Measurements from ENCODE around the gene OGA.

OGA gene

GRCh38 chr10:101839416-101840063 is 21.3 kb upstream of the OGA start:
- no peaks in the 10 kb centered on the region; the same call in 1 of the 2 replicates for H4K20me1 ChIP-seq (ENCODE audit: control insufficient read depth, insufficient read depth, low read depth, low read length)
- H3K4me2 ChIP-seq (ENCODE audit: low read length) = peak overlapping the region; percentile 79
- peak overlapping the region; percentile 66 for H3K4me3 ChIP-seq (ENCODE audit: low read length)

GRCh38 chr10:101839002-101839401 is 20.8 kb upstream of the OGA start:
- H3K4me2 ChIP-seq (ENCODE audit: low read length) = peak overlapping the region; percentile 79; the same call in 1 of the 2 replicates

More at GRCh38 chr10:101839416-101840063, 21.3 kb upstream of the OGA start:
- Histone ChIP-seq H3K4me1 (ENCODE audit: control insufficient read depth, low read length) (peaks cover 49% of the 10 kb centered on the region), H3K36me3 (ENCODE audit: control insufficient read depth, low read length) (no peaks in the 10 kb centered on the region), H3K9me3 (ENCODE audit: control insufficient read depth, insufficient read depth, low read length) (no peaks in the 10 kb centered on the region), H3F3A (ENCODE audit: control insufficient read depth, insufficient read depth) (no peaks in the 10 kb centered on the region), H3K79me2 (ENCODE audit: control insufficient read depth, low read length) (no peaks in the 10 kb centered on the region), H3K27ac (ENCODE audit: low read depth, low read length) (no peak overlapping the region), H3K9me2 (replicated peaks; ENCODE audit: control insufficient read depth, low read length) (no peaks in the 10 kb centered on the region), H3K27me3 (ENCODE audit: control insufficient read depth, low read length) (peaks cover 18% of the 10 kb centered on the region)
- TF ChIP-seq CTCF (IDR thresholded peaks at IDR 0.05; ENCODE audit: low read depth, low read length, poor library complexity, severe bottlenecking) (no peak), EZH2phosphoT487 (IDR thresholded peaks at IDR 0.05; ENCODE audit: borderline replicate concordance, low read length) (no peak)

GRCh38 chr10:101838416-101838970 is 20.2 kb upstream of the OGA start:
- H3F3A ChIP-seq (ENCODE audit: control insufficient read depth, insufficient read depth) = no peaks in the 10 kb centered on the region
- H3K4me3 ChIP-seq (ENCODE audit: low read length) = no peak overlapping the region
- peaks cover 49% of the 10 kb centered on the region for H3K4me1 ChIP-seq (ENCODE audit: control insufficient read depth, low read length)
- H3K79me2 ChIP-seq (ENCODE audit: control insufficient read depth, low read length) = no peaks in the 10 kb centered on the region
- H4K20me1 ChIP-seq (ENCODE audit: control insufficient read depth, insufficient read depth, low read depth, low read length) = no peaks in the 10 kb centered on the region; the same call in 1 of the 2 replicates
- no peaks in the 10 kb centered on the region for H3K9me2 ChIP-seq (replicated peaks; ENCODE audit: control insufficient read depth, low read length)
- H3K4me2 ChIP-seq (ENCODE audit: low read length) = no peak overlapping the region
- no peaks in the 10 kb centered on the region for H3K36me3 ChIP-seq (ENCODE audit: control insufficient read depth, low read length)
- no peaks in the 10 kb centered on the region for H3K9me3 ChIP-seq (ENCODE audit: control insufficient read depth, insufficient read depth, low read length)
- peaks cover 18% of the 10 kb centered on the region for H3K27me3 ChIP-seq (ENCODE audit: control insufficient read depth, low read length)
- no peak overlapping the region for H3K27ac ChIP-seq (ENCODE audit: low read depth, low read length)
- TF ChIP-seq CTCF (IDR thresholded peaks at IDR 0.05; ENCODE audit: low read depth, low read length, poor library complexity, severe bottlenecking) = no peak
- TF ChIP-seq EZH2phosphoT487 (IDR thresholded peaks at IDR 0.05; ENCODE audit: borderline replicate concordance, low read length) = no peak

More at GRCh38 chr10:101839002-101839401, 20.8 kb upstream of the OGA start:
- no peak overlapping the region for H3K4me3 ChIP-seq (ENCODE audit: low read length)
- H3K27ac ChIP-seq (ENCODE audit: low read depth, low read length) = no peak overlapping the region
- TF ChIP-seq CTCF (IDR thresholded peaks at IDR 0.05; ENCODE audit: low read depth, low read length, poor library complexity, severe bottlenecking) = no peak
- TF ChIP-seq EZH2phosphoT487 (IDR thresholded peaks at IDR 0.05; ENCODE audit: borderline replicate concordance, low read length) = no peak
- H4K20me1 ChIP-seq (ENCODE audit: control insufficient read depth, insufficient read depth, low read depth, low read length) = no peaks in the 10 kb centered on the region; the same call in 1 of the 2 replicates
- H3K79me2 ChIP-seq (ENCODE audit: control insufficient read depth, low read length) = no peaks in the 10 kb centered on the region
- H3K27me3 ChIP-seq (ENCODE audit: control insufficient read depth, low read length) = peaks cover 18% of the 10 kb centered on the region
- H3K36me3 ChIP-seq (ENCODE audit: control insufficient read depth, low read length) = no peaks in the 10 kb centered on the region
- peaks cover 49% of the 10 kb centered on the region for H3K4me1 ChIP-seq (ENCODE audit: control insufficient read depth, low read length)
- no peaks in the 10 kb centered on the region for H3F3A ChIP-seq (ENCODE audit: control insufficient read depth, insufficient read depth)
- no peaks in the 10 kb centered on the region for H3K9me3 ChIP-seq (ENCODE audit: control insufficient read depth, insufficient read depth, low read length)
- H3K9me2 ChIP-seq (replicated peaks; ENCODE audit: control insufficient read depth, low read length) = no peaks in the 10 kb centered on the region

All from DOHH2 (cell line).